ENCODE data around the gene TSPAN17.
A peak's percentile ranks its signal among the peaks of the same experiment; 100 is the strongest.

The TSPAN17 gene

GRCh38 chr5:176621661-176622079 is 25.6 kb upstream of the TSPAN17 start:
- no peak for DNase-seq (ENCODE audit: low read depth in 2 of 2)

- no peak for DNase-seq (ENCODE audit: low read depth in 2 of 2)
Observed at GRCh38 chr5:176624142-176624541, 23.1 kb upstream of the TSPAN17 start.

GRCh38 chr5:176624938-176625337 is 22.3 kb upstream of the TSPAN17 start:
- DNase-seq (ENCODE audit: low read depth in 2 of 2): no peak

GRCh38 chr5:176625512-176625911 is 21.8 kb upstream of the TSPAN17 start:
- DNase-seq (ENCODE audit: low read depth in 2 of 2): no peak

- DNase-seq (ENCODE audit: low read depth in 2 of 2): no peak
Observed at GRCh38 chr5:176625966-176626875, 21.1 kb upstream of the TSPAN17 start.

GRCh38 chr5:176626876-176627236 is 20.4 kb upstream of the TSPAN17 start:
- DNase-seq (ENCODE audit: low read depth in 2 of 2): no peak

GRCh38 chr5:176627582-176627981 is 19.7 kb upstream of the TSPAN17 start:
- no peak for DNase-seq (ENCODE audit: low read depth in 2 of 2)

- no peak for DNase-seq (ENCODE audit: low read depth in 2 of 2)
Observed at GRCh38 chr5:176628406-176629228, 18.7 kb upstream of the TSPAN17 start.

- DNase-seq (ENCODE audit: low read depth in 2 of 2): no peak
Observed at GRCh38 chr5:176629317-176629852, 17.9 kb upstream of the TSPAN17 start.

GRCh38 chr5:176629853-176630680 is 17.2 kb upstream of the TSPAN17 start, which contains the start of the genes EIF4E1B and SNCB:
Gene EIF4E1B, plus strand, starts transcription at chr5:176630675. Its CDS starts 12,113 bp downstream, at chr5:176642788.
Gene SNCB, minus strand, starts transcription at chr5:176630534. Its CDS starts 880 bp downstream, at chr5:176629654.
- peak in 1 of 2 donors; percentile 31 for DNase-seq (ENCODE audit: low read depth in 2 of 2)

GRCh38 chr5:176630681-176631222 is 16.5 kb upstream of the TSPAN17 start:
- DNase-seq (ENCODE audit: low read depth in 2 of 2): no peak

- DNase-seq (ENCODE audit: low read depth in 2 of 2): no peak
Observed at GRCh38 chr5:176631383-176632200, 15.7 kb upstream of the TSPAN17 start.

GRCh38 chr5:176632745-176633144 is 14.5 kb upstream of the TSPAN17 start:
- DNase-seq (ENCODE audit: low read depth in 2 of 2): no peak

GRCh38 chr5:176633598-176633997 is 13.7 kb upstream of the TSPAN17 start:
- DNase-seq (ENCODE audit: low read depth in 2 of 2): no peak

- DNase-seq (ENCODE audit: low read depth in 2 of 2): no peak
Observed at GRCh38 chr5:176636426-176636825, 10.9 kb upstream of the TSPAN17 start.

GRCh38 chr5:176637556-176637955 is 9.7 kb upstream of the TSPAN17 start:
- no peak for DNase-seq (ENCODE audit: low read depth in 2 of 2)

- no peak for DNase-seq (ENCODE audit: low read depth in 2 of 2)
Observed at GRCh38 chr5:176638437-176638836, 8.8 kb upstream of the TSPAN17 start.

- no peak for DNase-seq (ENCODE audit: low read depth in 2 of 2)
Observed at GRCh38 chr5:176639208-176639607, 8.1 kb upstream of the TSPAN17 start.

GRCh38 chr5:176639981-176640380 is 7.3 kb upstream of the TSPAN17 start:
- DNase-seq (ENCODE audit: low read depth in 2 of 2): no peak

GRCh38 chr5:176640616-176641015 is 6.7 kb upstream of the TSPAN17 start:
- no peak for DNase-seq (ENCODE audit: low read depth in 2 of 2)
